ENCODE results near the gene CDK11A.
A peak's percentile ranks its signal among the peaks of the same experiment; 100 is the strongest.

Gene CDK11A

DNA sequence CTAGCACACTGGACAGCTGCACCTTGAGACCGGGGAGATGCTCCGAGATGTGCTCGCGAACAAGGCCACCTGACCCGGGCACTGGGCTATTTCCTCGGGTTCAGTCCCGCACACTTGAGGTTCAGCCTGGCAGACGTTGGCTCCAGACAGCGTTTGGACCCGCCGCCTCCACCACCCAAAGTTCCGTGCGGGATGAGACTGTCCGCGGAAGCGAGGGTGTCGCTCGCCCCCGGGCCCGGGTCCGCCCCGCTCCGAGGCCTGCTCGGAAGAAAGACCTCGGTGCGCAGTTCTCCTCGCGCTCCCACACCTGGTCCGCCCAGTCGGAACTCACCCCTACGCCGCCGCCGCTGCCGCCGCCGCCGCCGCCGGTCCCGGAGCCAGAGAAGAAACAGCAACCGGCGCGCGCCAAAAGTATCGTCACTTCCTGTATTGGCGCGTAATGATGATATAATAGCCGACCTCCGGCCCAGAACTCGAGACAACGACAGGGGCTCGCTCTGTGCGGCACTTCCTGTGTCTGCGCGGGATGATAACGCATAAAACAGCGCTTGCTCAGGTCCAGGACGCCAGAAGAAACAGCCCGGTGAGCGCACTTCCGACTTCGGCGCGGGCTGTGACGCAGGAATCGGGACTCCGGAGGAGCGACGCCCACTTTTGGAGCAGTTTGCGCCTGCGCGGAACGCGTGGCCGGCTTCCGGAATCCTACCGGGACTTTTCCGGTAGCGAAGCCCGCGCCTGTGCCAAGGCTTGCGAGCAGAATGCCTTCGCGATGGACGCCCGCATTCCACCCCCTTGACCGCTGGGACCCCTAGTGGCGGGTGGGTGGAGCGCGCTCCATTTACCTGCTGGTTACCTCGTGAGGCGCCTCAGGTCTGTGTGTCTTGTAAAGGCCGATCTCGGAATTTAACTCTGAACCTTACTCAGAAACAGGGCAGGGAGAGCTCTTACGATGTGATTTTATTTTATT, 65.3 kb downstream of the CDK11A start, which contains the start of gene CDK11B:
CDK11B (minus strand) TSS at position 422 of the 967 bp plus-strand sequence. CDS start 1,519 bp downstream, outside the sequence.
- DNase-seq: peak; percentile 88 to 91
